Epithelial cell of esophagus (primary cell): ENCODE results near the gene CTSS.
A peak's percentile ranks its signal among the peaks of the same experiment; 100 is the strongest.

Source experiments
- DNase-seq: peaks from one replicate; pipeline ENCODE4 v3.0.0; 2010; ENCODE audit warnings: low read depth
- H3K4me3 ChIP-seq: 2 replicates; pipeline ENCODE4 v1.5.1; 2011; ENCODE audit warnings: mild to moderate bottlenecking, low read length, control low read depth
- CTCF ChIP-seq: IDR thresholded peaks from 2 replicates; pipeline ENCODE4 v1.5.1; 2011; ENCODE audit warnings: low read depth, mild to moderate bottlenecking, low read length, control low read depth, inconsistent platforms; ENCODE audit not compliant: insufficient read depth; ENCODE audit errors: missing control alignments

Gene CTSS

GRCh38 chr1:150760013-150760412, 5.6 kb downstream of the CTSS start:
- no peak for DNase-seq
- no peak overlapping the region for H3K4me3 ChIP-seq
- TF ChIP-seq CTCF = no peak

- no peak overlapping the region for H3K4me3 ChIP-seq
- no peak for TF ChIP-seq CTCF
- no peak for DNase-seq
Observed at GRCh38 chr1:150753416-150753815, 12.2 kb downstream of the CTSS start.

GRCh38 chr1:150751443-150751842, 14.1 kb downstream of the CTSS start:
- TF ChIP-seq CTCF = no peak
- H3K4me3 ChIP-seq = no peak overlapping the region
- no peak for DNase-seq

GRCh38 chr1:150749720-150750311, 15.8 kb downstream of the CTSS start:
- DNase-seq = peak; percentile 75
- H3K4me3 ChIP-seq = no peak overlapping the region
- TF ChIP-seq CTCF = no peak

- no peak for TF ChIP-seq CTCF
- H3K4me3 ChIP-seq = no peak overlapping the region
- DNase-seq = peak; percentile 48
Observed at GRCh38 chr1:150748878-150749719, 16.5 kb downstream of the CTSS start.

GRCh38 chr1:150730130-150730721, 35.4 kb downstream of the CTSS start:
- no peak for DNase-seq
- no peak overlapping the region for H3K4me3 ChIP-seq
- TF ChIP-seq CTCF = no peak
